Measurements from ENCODE around the gene VPS26C.
"Not testable (repeated sequence)": the region's sequence is repeated elsewhere in the genome, so short reads cannot be mapped to it uniquely, and the experiment has no call there.

The VPS26C gene

GRCh38 chr21:37227071-37228002, 39.8 kb downstream of the VPS26C start:
- DNase-seq = no peak

GRCh38 chr21:37226041-37226920, 40.9 kb downstream of the VPS26C start:
- no peak for DNase-seq

GRCh38 chr21:37224861-37225839, 42.0 kb downstream of the VPS26C start:
- DNase-seq = no peak

DNA sequence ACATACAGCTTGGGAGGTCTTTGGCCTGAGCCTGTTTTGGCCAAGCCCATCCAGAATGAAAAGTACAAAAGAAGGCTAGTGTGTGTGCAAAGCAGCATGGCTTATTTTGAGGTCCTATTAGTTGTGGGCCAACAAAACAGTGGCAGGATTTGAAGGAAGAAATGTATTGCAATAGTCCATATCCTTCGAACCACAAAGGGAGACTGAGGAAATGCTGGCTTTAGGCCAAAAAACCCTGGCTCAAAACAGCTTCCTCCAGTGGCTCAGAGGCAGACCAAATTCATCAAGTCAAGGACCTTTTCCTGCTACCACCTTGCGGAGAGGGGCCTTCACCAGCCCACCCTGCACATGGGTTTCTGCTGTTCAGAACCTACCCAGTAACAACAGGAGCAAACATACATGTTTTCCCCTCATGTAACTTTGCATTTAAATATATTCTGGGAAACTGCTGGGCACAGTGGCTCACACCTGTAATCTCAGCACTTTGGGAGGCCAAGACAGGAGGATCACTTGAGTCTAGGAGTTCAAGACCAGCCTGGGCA, 43.3 kb downstream of the VPS26C start:
- no peak for DNase-seq

DNA sequence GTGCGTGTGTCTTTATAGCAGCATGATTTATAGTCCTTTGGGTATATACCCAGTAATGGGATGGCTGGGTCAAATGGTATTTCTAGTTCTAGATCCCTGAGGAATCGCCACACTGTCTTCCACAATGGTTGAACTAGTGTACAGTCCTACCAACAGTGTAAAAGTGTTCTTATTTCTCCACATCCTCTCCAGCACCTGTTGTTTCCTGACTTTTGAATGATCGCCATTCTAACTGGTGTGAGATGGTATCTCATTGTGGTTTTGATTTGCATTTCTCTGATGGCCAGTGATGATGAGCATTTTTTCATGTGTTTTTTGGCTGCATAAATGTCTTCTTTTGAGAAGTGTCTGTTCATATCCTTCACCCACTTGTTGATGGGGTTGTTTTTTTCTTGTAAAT, 44.9 kb downstream of the VPS26C start:
- DNase-seq = not testable (repeated sequence)

DNA sequence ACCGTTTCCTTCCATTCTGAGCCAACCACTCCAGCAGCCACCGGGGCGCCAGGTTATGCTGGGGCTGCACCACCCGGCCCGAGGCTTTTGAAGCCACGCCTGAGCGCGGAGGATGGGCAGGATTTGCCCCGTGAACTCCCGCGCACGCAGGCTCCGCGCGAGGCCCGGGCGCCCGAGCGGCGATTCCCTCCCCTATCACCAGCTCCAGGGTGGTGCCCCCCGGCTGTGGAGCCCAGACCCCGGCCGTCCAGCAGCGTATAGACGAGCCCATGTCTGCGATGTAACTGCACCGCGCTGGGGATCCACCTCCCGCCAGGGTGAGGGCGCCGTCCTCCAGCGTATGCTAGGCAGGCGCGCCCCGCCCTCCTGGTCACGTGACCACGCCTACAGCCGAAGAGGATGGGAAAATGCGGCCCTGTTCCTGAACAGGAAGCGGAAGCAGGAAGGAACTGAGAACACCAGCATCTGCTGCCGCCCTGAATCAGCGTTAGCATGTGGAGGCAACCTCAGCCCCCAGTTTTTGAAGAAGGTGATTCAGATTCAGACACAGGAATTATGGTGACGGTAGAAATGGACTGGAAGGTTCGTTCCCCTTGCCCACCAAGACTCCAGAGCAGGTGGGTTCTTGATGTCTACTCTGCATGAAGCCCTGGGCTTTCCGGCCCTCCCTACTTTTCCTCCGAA, 46.0 kb downstream of the VPS26C start:
- peak; percentile 79 for DNase-seq

DNA sequence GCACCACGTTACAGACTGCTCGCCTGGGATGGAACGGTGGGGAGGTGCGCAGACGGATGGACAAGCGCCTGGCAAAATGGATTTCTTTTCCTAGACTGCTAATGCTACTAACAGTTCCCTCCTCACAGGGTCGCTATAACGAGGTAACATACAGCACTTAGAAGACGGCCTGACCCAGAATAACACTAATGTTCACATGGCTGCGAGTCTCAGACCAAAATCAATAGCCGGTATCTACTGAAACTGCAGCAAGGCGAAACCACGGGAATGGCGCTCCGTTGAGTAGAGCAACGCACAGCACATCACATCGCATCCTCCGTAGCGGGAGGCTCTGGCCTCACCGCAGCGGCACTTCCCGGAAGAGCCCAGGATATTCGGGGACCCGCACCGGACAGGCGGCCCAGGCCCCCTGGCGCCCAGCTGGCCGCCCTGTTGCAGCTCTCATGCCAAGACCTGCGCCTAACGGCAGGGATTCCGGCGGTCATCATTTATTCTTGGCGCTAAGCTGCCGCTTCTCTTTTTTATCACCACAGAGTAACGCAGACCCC, 46.6 kb downstream of the VPS26C start:
- DNase-seq = peak; percentile 49

DNA sequence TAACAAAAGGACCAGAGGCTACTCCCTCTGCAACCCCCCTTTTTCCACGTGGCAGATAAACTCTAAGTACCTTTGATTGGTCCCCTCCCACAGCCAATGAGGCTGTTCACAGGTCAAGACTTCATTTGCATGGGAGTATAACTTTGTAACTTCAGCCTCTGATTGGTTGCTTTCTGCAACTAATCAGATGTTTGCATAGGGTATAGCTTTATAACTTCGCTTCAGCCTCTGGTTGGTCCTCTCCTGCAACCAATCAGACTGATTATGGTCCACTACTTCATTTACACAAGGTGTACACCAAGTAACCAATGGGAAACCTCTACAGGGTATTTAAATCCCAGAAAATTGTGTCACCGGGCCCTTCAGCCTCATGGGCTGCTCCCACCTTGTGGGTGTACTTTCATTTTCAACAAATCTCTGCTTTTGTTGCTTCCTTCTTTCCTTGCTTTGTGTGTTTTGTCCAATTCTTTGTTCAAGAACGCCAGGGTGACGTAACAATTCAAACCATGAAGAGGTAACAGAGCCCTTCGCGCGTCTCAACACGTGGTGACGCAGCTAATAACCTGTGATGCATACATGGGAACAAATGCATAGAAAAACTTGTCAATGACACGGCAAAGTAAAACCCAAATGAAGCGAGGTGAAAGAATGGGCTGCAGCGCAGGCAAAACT, 47.2 kb downstream of the VPS26C start:
- no peak for DNase-seq

DNA sequence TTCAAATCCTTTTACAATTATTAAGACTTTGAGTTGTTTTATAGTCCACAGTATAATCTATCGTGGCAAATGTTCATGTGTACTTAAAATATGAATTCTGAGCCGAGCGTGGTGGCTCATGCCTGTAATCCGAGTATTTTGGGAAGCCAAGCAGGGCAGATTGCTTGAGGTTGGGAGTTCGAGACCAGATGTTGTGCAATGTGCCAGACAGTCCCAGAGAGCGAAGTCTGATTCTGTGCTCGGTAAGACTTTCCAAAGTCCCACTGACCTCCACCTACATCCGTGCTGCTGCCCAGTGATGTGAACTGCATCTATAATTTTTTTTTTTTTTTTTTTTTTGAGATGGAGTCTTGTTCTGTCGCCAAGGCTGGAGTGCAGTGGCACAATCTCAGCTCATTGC, 52.2 kb downstream of the VPS26C start:
- DNase-seq = no peak

- no peak for DNase-seq
Observed at GRCh38 chr21:37210799-37211198, 56.3 kb downstream of the VPS26C start.

DNA sequence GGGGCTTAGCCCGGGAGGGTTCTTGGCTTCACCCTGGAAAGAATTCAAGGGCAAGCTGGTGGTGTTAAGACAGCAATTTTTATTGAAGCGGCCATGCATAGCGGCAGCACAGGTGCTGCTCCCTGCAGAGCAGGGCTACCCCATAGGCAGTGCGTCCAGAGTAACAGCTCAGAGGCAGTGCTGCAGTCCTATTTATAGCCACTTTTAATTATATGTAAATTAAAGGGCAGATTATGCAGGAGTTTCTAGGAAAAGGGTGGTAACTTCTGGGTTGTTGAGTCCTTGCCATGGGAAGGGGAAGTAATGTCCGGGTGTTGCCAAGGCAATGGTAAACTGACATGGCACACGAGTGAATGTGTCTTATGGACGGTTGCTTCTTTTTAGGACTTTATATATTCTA, 57.0 kb downstream of the VPS26C start:
- no peak for DNase-seq

GRCh38 chr21:37208741-37209225, 58.4 kb downstream of the VPS26C start:
- no peak for DNase-seq

DNA sequence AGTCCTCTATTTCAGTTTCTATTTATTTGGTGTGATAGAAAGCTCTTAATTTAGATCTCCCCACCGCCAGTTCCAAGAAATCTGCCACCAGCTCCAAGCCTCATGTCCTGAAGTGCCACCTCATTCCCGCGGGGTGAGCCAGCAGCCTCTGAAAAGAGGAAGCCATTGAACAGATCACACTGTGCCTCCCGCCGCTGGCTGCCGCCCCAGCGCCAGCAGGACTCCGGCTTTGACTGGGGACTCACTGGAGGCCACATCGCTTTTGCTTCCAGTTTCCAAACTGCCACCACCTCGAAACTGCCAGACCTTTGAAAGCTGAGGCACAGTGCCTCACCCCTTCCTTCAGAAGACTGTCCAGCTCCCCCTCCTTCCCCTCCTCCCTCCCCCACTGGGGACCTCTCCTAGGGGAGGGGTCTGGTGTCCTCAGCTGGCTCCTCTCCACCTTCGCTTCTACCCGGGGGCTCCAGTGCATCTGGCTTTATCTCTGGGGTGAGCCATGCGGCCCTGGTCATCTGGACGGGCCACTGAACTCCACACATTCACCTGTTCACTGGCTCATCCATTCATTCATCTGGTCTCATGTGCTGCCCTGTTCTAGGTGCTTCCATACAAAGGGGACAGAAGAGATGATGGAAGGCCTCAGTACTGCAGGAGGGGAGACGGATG, 58.9 kb downstream of the VPS26C start:
- DNase-seq = no peak

GRCh38 chr21:37207441-37208009, 59.6 kb downstream of the VPS26C start:
- no peak for DNase-seq

DNA sequence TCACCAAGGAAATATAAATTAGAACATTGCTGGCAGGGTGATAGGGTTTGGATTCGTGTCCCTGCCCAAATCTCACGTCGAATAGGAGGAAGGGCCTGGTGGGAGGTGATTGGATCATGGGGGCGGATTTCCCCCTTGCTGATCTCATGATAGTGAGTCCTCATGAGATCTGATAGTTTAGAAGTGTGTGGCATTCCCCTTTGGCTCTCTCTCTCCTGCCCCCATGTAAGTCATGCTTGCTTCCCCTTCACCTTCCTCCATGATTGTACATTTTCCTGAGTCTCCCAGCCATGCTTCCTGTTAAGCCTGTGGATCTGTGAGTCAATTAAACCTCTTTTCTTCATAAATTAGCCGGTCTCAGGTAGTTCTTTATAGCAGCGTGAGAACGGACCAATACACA, 60.6 kb downstream of the VPS26C start:
- no peak for DNase-seq

DNA sequence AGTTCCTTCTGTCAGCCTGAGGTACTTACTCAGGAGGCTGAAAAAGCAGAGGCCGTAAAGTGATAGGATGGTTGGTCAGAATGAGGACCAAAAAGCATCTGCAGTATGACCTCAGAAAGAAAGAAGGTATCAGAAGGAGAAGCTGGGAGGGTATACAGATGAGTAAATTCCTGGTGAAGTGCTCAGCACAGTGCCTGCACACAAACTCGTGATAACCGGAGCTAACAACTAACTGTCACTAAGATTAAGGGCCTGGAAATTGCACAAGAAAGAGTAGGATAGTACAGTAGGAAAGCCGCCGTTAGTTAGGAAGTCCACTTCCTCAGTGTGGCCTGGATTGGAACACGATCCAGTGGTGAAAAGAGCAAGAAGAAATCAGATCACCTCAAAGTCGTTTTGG, 62.6 kb downstream of the VPS26C start:
- DNase-seq = no peak

DNA sequence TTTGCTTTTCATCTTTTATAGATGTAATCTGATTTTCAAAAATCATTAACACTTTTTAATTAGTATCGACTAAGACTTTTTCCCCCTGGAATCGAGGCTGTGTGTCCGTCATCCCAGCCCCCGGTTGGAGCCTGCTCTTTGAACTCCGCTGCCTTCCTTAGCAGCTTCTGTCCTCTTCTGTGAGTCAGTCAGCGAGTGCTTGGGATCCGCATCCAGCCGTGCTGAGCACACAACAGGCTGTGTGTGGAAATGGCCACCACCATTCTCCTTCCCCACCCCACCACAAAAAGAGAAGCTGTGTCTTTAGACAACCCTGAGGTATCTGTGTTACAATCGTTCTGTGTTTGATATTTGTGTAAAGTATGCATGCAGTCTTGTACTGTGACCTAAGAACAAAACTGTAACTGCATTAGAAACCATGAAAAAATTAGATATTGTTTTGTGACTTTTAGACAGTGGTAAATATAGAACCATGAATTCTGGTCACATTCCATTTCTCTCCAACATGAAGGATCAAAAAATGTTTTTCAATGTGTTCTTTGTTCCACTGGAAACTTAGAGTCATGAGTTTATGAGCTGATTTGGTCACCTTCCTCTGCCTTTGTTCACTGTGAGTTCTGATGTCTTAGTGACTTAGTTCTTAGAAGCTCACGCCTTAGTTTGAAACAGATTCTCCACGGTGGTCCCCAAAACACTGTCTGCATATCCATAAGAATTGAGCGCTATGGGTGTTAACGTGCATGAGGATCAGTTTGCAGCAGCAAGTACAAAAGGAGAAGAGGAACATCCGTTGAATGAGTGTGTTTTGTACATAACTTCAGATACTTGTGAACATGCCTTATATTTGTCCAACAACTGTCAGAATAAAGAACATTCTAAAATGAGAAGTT, 64.7 kb downstream of the VPS26C start:
- DNase-seq = no peak

DNA sequence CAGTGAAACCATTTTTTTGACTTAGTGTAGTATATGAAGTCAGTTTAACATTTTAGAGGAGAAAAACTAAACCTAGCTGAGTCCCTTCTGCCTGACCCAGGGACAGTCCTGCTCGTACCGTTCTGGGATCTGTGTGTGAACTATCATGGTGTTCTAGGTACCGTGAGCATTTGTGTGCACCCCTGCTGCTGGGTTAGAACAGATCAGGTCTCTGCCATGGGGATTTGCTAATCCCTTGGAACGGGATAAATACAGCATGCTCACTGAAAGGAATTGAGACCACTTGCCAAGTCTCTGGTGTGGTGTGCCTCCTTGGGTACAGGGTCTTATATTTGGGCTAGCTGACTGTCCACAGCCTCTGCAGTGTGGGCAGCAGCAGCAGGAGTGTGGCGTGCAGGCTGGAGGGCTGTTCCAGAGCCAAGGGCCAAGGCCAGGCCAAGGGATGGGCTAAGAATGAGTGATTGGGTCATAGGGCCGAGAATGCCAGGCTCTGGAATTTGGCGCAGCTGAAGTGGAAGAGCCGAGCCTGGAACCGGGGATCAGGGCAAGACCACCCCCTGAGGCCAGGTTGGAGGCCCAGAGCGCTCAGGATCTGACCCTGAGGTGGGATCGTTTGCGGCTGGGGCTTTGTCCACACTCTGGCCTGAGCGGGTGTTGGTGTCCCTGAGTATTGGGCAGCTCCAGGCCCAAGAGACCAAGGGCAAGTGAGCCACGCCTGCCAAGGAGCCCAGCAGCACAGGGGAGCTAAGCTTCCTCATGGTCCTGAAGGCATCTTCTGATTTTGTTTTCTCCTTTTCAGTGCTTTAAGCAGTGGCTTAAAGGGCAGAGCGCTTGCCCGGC, 66.3 kb downstream of the VPS26C start:
- no peak for DNase-seq
